HepG2 (cell line): ENCODE data around the gene SLC9A9. TPM values are rescaled to one million over a fixed set of nuclear protein-coding genes. Genes with fewer than 3 reads are reported as not detected.

Experiments used
- ATAC-seq: fragments of 200-7000 bp; cut with Tn5 transposase; 3 replicates; pipeline ENCODE4 v1.9.1; 2020; ENCODE audit warnings: mild to moderate bottlenecking, moderate library complexity
- BruUV-seq: library from RNA; stranded (reverse); fragments of 400-500 nt; replicated peaks from 2 replicates; lab custom pipeline; 2021; lab: Mats Ljungman, UMichigan
- CTCF ChIA-PET: fragments of 300-600 bp; formaldehyde crosslinking; extraction: SDS; loops from one replicate; lab custom pipeline; 2021; ENCODE audit warnings: low total read pairs, inconsistent platforms, low intra/inter-chr PET ratio; lab: Yijun Ruan, JAX
- POLR2A ChIA-PET: fragments of 350-600 bp; sonication (Branson Sonifier 250); formaldehyde crosslinking; loops from one replicate; lab custom pipeline; 2020; ENCODE audit warnings: antibody characterized with exemption, inconsistent platforms; lab: Yijun Ruan, JAX
- DNase-seq: peaks from one replicate; pipeline ENCODE4 v3.0.0-alpha.2; 2015; ENCODE audit warnings: low spot score
- FAIRE-seq: peaks from 3 replicates; lab custom pipeline; 2011; peaks lifted over from hg19 to GRCh38; lab: Jason Lieb, UNC
- H2AFZ ChIP-seq: one replicate; pipeline ENCODE4 v1.6.1; 2011; ENCODE audit warnings: low read length, inconsistent platforms
- H3K27ac ChIP-seq: fragments of 300-600 bp; 3 replicates; pipeline ENCODE4 v1.8.0; 2011; ENCODE audit warnings: mixed run types, mild to moderate bottlenecking, mixed read lengths, low read length, inconsistent platforms; ENCODE audit not compliant: insufficient read depth; ENCODE audit errors: extremely low read length
- H3K27me3 ChIP-seq, 2 experiments: fragments of 200-600 bp in 1 of 2; 2 replicates in 1 of 2; 3 replicates in 1 of 2; pipeline versions ENCODE4 v1.6.0 to v1.8.0; 2011; ENCODE audit warnings: low read length in 2 of 2, mild to moderate bottlenecking in 2 of 2, moderate library complexity in 2 of 2, inconsistent platforms in 1 of 2; ENCODE audit not compliant: insufficient read depth in 2 of 2, control insufficient read depth in 1 of 2
- H3K36me3 ChIP-seq, 2 experiments: fragments of 200-600 bp in 1 of 2; replicated peaks in 1 of 2; 2 replicates in 1 of 2; 3 replicates in 1 of 2; pipeline versions ENCODE4 v1.5.1 to v1.8.0; 2011; ENCODE audit warnings: low read length in 2 of 2, inconsistent platforms in 1 of 2; ENCODE audit not compliant: insufficient read depth in 2 of 2, control insufficient read depth in 1 of 2
- H3K4me1 ChIP-seq: 2 replicates; pipeline ENCODE4 v1.5.1; 2012; ENCODE audit warnings: low read length, inconsistent platforms; ENCODE audit not compliant: insufficient read depth
- H3K4me2 ChIP-seq: 2 replicates; pipeline ENCODE4 v1.6.0; 2011; ENCODE audit warnings: low read depth, low read length, inconsistent platforms
- H3K4me3 ChIP-seq, 3 experiments: fragments of 200-600 bp in 1 of 3; sonication (generic), shearing (Covaris generic) in 1 of 3; replicated peaks in 1 of 3; 2 replicates each; pipeline ENCODE4 v1.5.1; 2011 to 2016; ENCODE audit warnings: low read length in 3 of 3, inconsistent platforms in 2 of 3, low read depth in 2 of 3, mild to moderate bottlenecking in 2 of 3, control low read depth in 1 of 3, mixed read lengths in 1 of 3; ENCODE audit not compliant: insufficient read depth in 1 of 3
- H3K79me2 ChIP-seq: one replicate; pipeline ENCODE4 v1.6.1; 2011; ENCODE audit warnings: low read length, inconsistent platforms; ENCODE audit not compliant: insufficient read depth
- H3K9ac ChIP-seq: 2 replicates; pipeline ENCODE4 v1.6.0; 2011; ENCODE audit warnings: mild to moderate bottlenecking, low read depth, low read length, inconsistent platforms; ENCODE audit not compliant: insufficient read depth
- H3K9me3 ChIP-seq: 2 replicates; pipeline ENCODE4 v1.5.1; 2012; ENCODE audit warnings: mild to moderate bottlenecking, low read length
- H4K20me1 ChIP-seq: 2 replicates; pipeline ENCODE4 v1.6.0; 2011; ENCODE audit warnings: inconsistent platforms, mild to moderate bottlenecking, low read length, moderate library complexity; ENCODE audit not compliant: insufficient read depth
- AGO2 ChIP-seq: fragments of 200-400 bp; formaldehyde crosslinking; optimal IDR thresholded peaks from 2 replicates; pipeline ENCODE3; 2017; ENCODE audit warnings: mild to moderate bottlenecking, low read depth, low read length, moderate library complexity
- DMAP1 ChIP-seq: IDR thresholded peaks from 2 replicates; pipeline ENCODE4 v1.6.1; 2016
- EHMT2 ChIP-seq: fragments of 200-600 bp; sonication (generic); IDR thresholded peaks from 2 replicates; pipeline ENCODE4 v1.7.0; 2017; ENCODE audit warnings: antibody characterized with exemption, low read depth, low read length, borderline replicate concordance
- FLYWCH1 ChIP-seq: sonication (generic); formaldehyde crosslinking; IDR thresholded peaks from 2 replicates; pipeline ENCODE4 v1.8.1; 2023; ENCODE audit warnings: mild to moderate bottlenecking, missing genetic modification reagents
- MXI1 ChIP-seq: IDR thresholded peaks from 3 replicates; pipeline ENCODE4 v1.6.1; 2012; ENCODE audit warnings: low read depth, low read length, inconsistent platforms, borderline replicate concordance
- PHB2 ChIP-seq: fragments of 450-650 bp; IDR thresholded peaks from 2 replicates; pipeline ENCODE4 v1.6.1; 2018; ENCODE audit not compliant: partially characterized antibody
- SAFB2 ChIP-seq: sonication (generic); formaldehyde crosslinking; IDR thresholded peaks from 2 replicates; pipeline ENCODE4 v1.5.1; 2020; ENCODE audit warnings: missing genetic modification reagents, low read depth, mild to moderate bottlenecking, borderline replicate concordance
- SNAI1 ChIP-seq: sonication (generic); formaldehyde crosslinking; IDR thresholded peaks from 2 replicates; pipeline ENCODE4 v1.5.0; 2020; ENCODE audit warnings: mild to moderate bottlenecking, missing genetic modification reagents, borderline replicate concordance
- SNAPC2 ChIP-seq: sonication (generic); formaldehyde crosslinking; IDR thresholded peaks from 2 replicates; pipeline ENCODE4 v1.8.1; 2022; ENCODE audit warnings: mild to moderate bottlenecking, missing genetic modification reagents
- TCF7 ChIP-seq: sonication (generic); IDR thresholded peaks from 2 replicates; pipeline ENCODE4 v1.6.1; 2016; ENCODE audit warnings: antibody characterized with exemption, low read depth
- ZFP36L1 ChIP-seq: sonication (generic); formaldehyde crosslinking; IDR thresholded peaks from 2 replicates; pipeline ENCODE4 v1.8.0; 2022; ENCODE audit warnings: mild to moderate bottlenecking, missing genetic modification reagents, moderate library complexity
- ZFP90 ChIP-seq: sonication (generic); formaldehyde crosslinking; IDR thresholded peaks from 2 replicates; pipeline ENCODE4 v1.8.0; 2022; ENCODE audit warnings: missing genetic modification reagents, mild to moderate bottlenecking, inconsistent platforms, borderline replicate concordance
- ZNF230 ChIP-seq: sonication (generic); formaldehyde crosslinking; IDR thresholded peaks from 2 replicates; pipeline ENCODE4 v1.4.0; 2020; ENCODE audit warnings: mild to moderate bottlenecking, missing genetic modification reagents
- ZNF460 ChIP-seq: sonication (generic); formaldehyde crosslinking; IDR thresholded peaks from 2 replicates; pipeline ENCODE4 v1.5.1; 2020; ENCODE audit warnings: missing genetic modification reagents, mild to moderate bottlenecking, borderline replicate concordance
- ZNF616 ChIP-seq: sonication (generic); formaldehyde crosslinking; IDR thresholded peaks from 2 replicates; pipeline ENCODE4 v1.5.0; 2020; ENCODE audit warnings: low read depth, mild to moderate bottlenecking, missing genetic modification reagents
- ZNF737 ChIP-seq: sonication (generic); formaldehyde crosslinking; IDR thresholded peaks from 2 replicates; pipeline ENCODE4 v1.5.0; 2020; ENCODE audit warnings: missing genetic modification reagents, mild to moderate bottlenecking, borderline replicate concordance
- WGBS: methylation state at CpG from one replicate; pipeline ENCODE4 v1.1.6; 2017; ENCODE audit warnings: low lambda C conversion rate; 5-methylcytosine and 5-hydroxymethylcytosine counted together
- in situ Hi-C: cut with HindIII; loops from 2 replicates; pipeline ENCODE4 v1.10.0; 2017; ENCODE audit warnings: low pct_unique_long_range_greater_than_20kb; ENCODE audit not compliant: extremely low pct_ligation_motif_present
- intact Hi-C: fragments of 100-400 bp; cut with micrococcal nuclease; formaldehyde crosslinking; loops from one replicate; pipeline ENCODE4 v1.10.0; 2022; ENCODE audit not compliant: unreplicated experiment
- polyA plus RNA-seq, 8 experiments: library from polyadenylated mRNA; depleted of rRNA in 3 of 8; stranded (reverse) in 7 of 8; unstranded in 1 of 8; fragments of >200 nt; fragmentation: Illumina TruSeq in 4 of 8; extraction: Trizol in 4 of 8; gene quantifications; 2 replicates each; pipeline versions ENCODE4 v1.2.1 to v1.2.3, GENCODE V29; 2011 to 2016; ENCODE audit warnings: low read depth in 4 of 8, missing spikeins in 1 of 8, mixed read lengths in 1 of 8; ENCODE audit not compliant: insufficient read depth in 1 of 8
- total RNA-seq, 5 experiments: library from RNA; depleted of rRNA; stranded (reverse); fragments of >200 nt; fragmentation: Illumina TruSeq; extraction: Trizol; gene quantifications; 2 replicates each; pipeline ENCODE4 v1.2.3, GENCODE V29; 2016; ENCODE audit warnings: low read depth in 1 of 5
- TF ChIP-seq, protein P1 (sequence below): sonication (generic); formaldehyde crosslinking; IDR thresholded peaks from 2 replicates; pipeline ENCODE4 v1.4.0; 2020; ENCODE audit warnings: missing genetic modification reagents, mild to moderate bottlenecking, borderline replicate concordance
- TF ChIP-seq, protein P2 (sequence below): sonication (generic); formaldehyde crosslinking; IDR thresholded peaks from 2 replicates; pipeline ENCODE4 v1.4.0; 2020; ENCODE audit warnings: missing genetic modification reagents
- TF ChIP-seq, protein P3 (sequence below): IDR thresholded peaks from 2 replicates; pipeline ENCODE4 v1.6.1; 2016; ENCODE audit warnings: control low read depth

The SLC9A9 gene
- total and polyA plus RNA-seq, 2 of the 13 experiments (the other 11 are each of a cell fraction or from before 2014, with no cell fraction given) = not detected

DNA sequence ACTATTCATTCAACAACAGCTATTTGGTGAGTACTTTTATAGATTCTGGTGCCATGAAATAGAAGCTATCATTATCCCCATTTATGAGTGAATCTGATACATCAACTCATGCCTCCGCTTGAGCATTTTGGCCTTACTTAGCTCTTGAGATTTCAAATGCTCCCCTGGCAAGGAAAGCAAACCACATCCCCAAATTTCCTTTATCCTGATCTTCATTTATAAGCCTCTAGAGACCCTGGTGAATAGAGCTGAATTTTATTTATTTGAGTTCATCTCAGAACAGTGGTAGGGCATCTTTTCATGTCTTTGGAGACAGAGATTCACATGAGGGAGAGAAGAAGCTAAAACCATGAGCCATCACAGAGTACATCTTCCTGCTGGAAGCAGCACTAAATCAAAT is 317.2 kb downstream of the SLC9A9 start (continued):
- TF ChIP-seq, protein P1, sequence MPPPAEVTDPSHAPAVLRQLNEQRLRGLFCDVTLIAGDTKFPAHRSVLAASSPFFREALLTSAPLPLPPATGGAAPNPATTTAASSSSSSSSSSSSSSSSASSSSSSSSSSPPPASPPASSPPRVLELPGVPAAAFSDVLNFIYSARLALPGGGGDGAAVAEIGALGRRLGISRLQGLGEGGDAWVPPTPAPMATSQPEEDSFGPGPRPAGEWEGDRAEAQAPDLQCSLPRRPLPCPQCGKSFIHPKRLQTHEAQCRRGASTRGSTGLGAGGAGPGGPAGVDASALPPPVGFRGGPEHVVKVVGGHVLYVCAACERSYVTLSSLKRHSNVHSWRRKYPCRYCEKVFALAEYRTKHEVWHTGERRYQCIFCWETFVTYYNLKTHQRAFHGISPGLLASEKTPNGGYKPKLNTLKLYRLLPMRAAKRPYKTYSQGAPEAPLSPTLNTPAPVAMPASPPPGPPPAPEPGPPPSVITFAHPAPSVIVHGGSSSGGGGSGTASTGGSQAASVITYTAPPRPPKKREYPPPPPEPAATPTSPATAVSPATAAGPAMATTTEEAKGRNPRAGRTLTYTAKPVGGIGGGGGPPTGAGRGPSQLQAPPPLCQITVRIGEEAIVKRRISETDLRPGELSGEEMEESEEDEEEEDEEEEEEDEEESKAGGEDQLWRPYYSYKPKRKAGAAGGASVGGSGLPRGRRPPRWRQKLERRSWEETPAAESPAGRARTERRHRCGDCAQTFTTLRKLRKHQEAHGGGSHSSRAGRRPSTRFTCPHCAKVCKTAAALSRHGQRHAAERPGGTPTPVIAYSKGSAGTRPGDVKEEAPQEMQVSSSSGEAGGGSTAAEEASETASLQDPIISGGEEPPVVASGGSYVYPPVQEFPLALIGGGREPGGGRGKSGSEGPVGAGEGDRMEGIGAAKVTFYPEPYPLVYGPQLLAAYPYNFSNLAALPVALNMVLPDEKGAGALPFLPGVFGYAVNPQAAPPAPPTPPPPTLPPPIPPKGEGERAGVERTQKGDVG = no peak
- TF ChIP-seq TCF7 (no peak), EHMT2 (no peak), SNAI1 (CRISPR knock-in tag) (no peak), SNAPC2 (CRISPR knock-in tag) (no peak), ZFP36L1 (CRISPR knock-in tag) (no peak), ZFP90 (CRISPR knock-in tag) (no peak)

DNA sequence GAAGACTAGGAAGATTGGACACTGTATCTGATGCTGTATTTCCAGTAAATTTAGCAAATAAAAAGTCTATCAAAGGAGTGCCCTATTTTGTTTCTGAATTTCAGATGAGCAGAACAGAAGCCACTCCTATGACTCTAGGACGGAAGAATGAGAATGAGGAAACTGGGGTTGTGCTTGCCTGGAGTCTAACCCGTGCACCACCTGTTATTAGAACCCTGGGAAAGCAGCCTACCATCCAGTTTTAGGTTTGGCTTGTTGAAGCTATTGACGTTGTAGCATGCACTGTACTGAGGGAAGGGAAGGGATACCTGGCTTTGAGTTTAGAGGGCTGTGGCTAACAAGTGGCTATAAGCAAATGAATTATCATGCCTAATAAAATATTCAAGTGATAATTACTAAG is 318.5 kb downstream of the SLC9A9 start:
- intact Hi-C loops (no loop called here), in situ Hi-C loops (no loop called here)
- Histone ChIP-seq H3K4me3 (no peak overlapping the region), H3K27me3 (no peaks in the 10 kb centered on the region), H3K9ac (no peak overlapping the region), H4K20me1 (no peaks in the 10 kb centered on the region), H2AFZ (no peak overlapping the region), H3K36me3 (no peaks in the 10 kb centered on the region), H3K27ac (no peak overlapping the region), H3K4me2 (no peak overlapping the region), H3K4me1 (no peaks in the 10 kb centered on the region), H3K79me2 (no peaks in the 10 kb centered on the region), H3K9me3 (no peaks in the 10 kb centered on the region)
- CTCF ChIA-PET = no interaction called here
- ATAC-seq (no peak), FAIRE-seq (no peak), DNase-seq (no peak)
- 2% methylated on average over 3 of the region's 3 CpGs for WGBS
- BruUV-seq = no TSS peak
- POLR2A ChIA-PET = no interaction called here
- TF ChIP-seq AGO2 (no peak), FLYWCH1 (CRISPR knock-in tag) (no peak), SAFB2 (CRISPR knock-in tag) (no peak), ZNF230 (CRISPR knock-in tag) (no peak), ZNF616 (CRISPR knock-in tag) (no peak), PHB2 (no peak), MXI1 (no peak), ZNF460 (no peak), ZNF737 (CRISPR knock-in tag) (no peak), DMAP1 (no peak)
- TF ChIP-seq, protein P2, sequence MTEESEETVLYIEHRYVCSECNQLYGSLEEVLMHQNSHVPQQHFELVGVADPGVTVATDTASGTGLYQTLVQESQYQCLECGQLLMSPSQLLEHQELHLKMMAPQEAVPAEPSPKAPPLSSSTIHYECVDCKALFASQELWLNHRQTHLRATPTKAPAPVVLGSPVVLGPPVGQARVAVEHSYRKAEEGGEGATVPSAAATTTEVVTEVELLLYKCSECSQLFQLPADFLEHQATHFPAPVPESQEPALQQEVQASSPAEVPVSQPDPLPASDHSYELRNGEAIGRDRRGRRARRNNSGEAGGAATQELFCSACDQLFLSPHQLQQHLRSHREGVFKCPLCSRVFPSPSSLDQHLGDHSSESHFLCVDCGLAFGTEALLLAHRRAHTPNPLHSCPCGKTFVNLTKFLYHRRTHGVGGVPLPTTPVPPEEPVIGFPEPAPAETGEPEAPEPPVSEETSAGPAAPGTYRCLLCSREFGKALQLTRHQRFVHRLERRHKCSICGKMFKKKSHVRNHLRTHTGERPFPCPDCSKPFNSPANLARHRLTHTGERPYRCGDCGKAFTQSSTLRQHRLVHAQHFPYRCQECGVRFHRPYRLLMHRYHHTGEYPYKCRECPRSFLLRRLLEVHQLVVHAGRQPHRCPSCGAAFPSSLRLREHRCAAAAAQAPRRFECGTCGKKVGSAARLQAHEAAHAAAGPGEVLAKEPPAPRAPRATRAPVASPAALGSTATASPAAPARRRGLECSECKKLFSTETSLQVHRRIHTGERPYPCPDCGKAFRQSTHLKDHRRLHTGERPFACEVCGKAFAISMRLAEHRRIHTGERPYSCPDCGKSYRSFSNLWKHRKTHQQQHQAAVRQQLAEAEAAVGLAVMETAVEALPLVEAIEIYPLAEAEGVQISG (CRISPR knock-in tag) = no peak
- TF ChIP-seq, protein P3, sequence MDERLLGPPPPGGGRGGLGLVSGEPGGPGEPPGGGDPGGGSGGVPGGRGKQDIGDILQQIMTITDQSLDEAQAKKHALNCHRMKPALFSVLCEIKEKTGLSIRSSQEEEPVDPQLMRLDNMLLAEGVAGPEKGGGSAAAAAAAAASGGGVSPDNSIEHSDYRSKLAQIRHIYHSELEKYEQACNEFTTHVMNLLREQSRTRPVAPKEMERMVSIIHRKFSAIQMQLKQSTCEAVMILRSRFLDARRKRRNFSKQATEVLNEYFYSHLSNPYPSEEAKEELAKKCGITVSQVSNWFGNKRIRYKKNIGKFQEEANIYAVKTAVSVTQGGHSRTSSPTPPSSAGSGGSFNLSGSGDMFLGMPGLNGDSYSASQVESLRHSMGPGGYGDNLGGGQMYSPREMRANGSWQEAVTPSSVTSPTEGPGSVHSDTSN = no peak
